Thyroid gland (tissue), 4 donors: ENCODE results near the gene ARMC7. TPM values are rescaled to one million over a fixed set of nuclear protein-coding genes. Genes with fewer than 3 reads are reported as not detected.
"Not testable (repeated sequence)": the region's sequence is repeated elsewhere in the genome, so short reads cannot be mapped to it uniquely, and the experiment has no call there.

Experiments
- DNase-seq, 2 donors: peaks; one replicate each; pipeline ENCODE4 v3.0.0-alpha.2; 2019
- H3K27ac ChIP-seq, 3 donors: fragments of 200-600 bp; sonication (generic); 1 replicate in 2 of 3; 2 replicates in 1 of 3; pipeline ENCODE4 v1.5.1; 2016 to 2019; ENCODE audit warnings: mild to moderate bottlenecking in 1 of 3, moderate library complexity in 1 of 3
- H3K27me3 ChIP-seq: fragments of 200-600 bp; sonication (generic); one replicate; pipeline ENCODE4 v1.5.1; 2019
- H3K36me3 ChIP-seq, 2 donors: fragments of 200-600 bp; sonication (generic); one replicate each; pipeline ENCODE4 v1.5.1; 2016 to 2019
- H3K4me1 ChIP-seq, 2 donors: fragments of 200-600 bp; sonication (generic); one replicate each; pipeline ENCODE4 v1.5.1; 2017 to 2019
- H3K4me3 ChIP-seq, 3 donors: fragments of 200-600 bp; sonication (generic); replicated peaks in 1 of 3; 1 replicate in 2 of 3; 2 replicates in 1 of 3; pipeline ENCODE4 v1.5.1; 2016; ENCODE audit warnings: mild to moderate bottlenecking in 1 of 3
- H3K9me3 ChIP-seq: fragments of 200-600 bp; sonication (generic); one replicate; pipeline ENCODE4 v1.5.1; 2017
- CTCF ChIP-seq, 6 experiments: fragments of 200-600 bp in 3 of 6; fragments of 450-650 bp in 3 of 6; sonication (generic) in 3 of 6; IDR thresholded peaks; one replicate each; pipeline ENCODE4 v1.5.1; 2016 to 2019; ENCODE audit warnings: antibody characterized with exemption in 6 of 6, mild to moderate bottlenecking in 2 of 6, inconsistent platforms in 1 of 6, moderate library complexity in 1 of 6
- POLR2A ChIP-seq, 2 donors: fragments of 450-650 bp; IDR thresholded peaks; one replicate each; pipeline ENCODE4 v1.6.1; 2017; ENCODE audit warnings: antibody characterized with exemption in 2 of 2, mild to moderate bottlenecking in 2 of 2, moderate library complexity in 1 of 2
- WGBS, 2 donors: methylation state at CpG; one replicate each; pipeline ENCODE4 v1.1.5; 2017; 5-methylcytosine and 5-hydroxymethylcytosine counted together
- intact Hi-C: fragments of 100-400 bp; cut with DNase I; formaldehyde crosslinking; loops from one replicate; pipeline ENCODE4 v1.15.1; 2023
- total RNA-seq, 4 donors: library from RNA; depleted of rRNA; stranded (reverse); fragments of >200 nt; gene quantifications; one replicate each; pipeline ENCODE4 v1.2.3, GENCODE V29; 2016

Gene ARMC7
- total RNA-seq, 4 donors from 2014 or later = 8.7 to 13.1 (median 10.5) TPM

DNA sequence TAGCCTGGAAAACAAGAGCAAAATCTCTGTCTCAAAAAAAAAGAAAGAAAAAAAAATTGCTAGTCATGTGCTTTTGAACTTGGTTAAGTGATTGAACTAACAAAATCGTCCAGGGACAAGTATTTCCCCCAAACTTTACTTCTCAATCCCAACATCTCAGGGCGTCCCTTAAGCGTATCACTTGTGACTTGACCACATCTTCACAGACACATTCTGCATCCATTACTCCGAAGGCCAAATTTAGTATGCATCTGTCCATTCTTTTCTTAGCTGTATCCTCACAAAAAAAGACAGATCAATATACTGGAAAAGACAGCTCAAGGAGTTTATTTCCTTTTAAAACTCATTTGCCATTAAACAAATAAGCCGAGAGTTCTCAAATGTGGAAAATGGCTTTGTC, 50.4 kb downstream of the ARMC7 start:
- no peak for DNase-seq
- intact Hi-C loops = no loop called here
- H3K4me3 ChIP-seq = no peak overlapping the region
- H3K36me3 ChIP-seq = no peaks in the 10 kb centered on the region
- no peaks in the 10 kb centered on the region for H3K9me3 ChIP-seq
- no peak overlapping the region for H3K27ac ChIP-seq
- H3K27me3 ChIP-seq = no peaks in the 10 kb centered on the region
- TF ChIP-seq POLR2A (IDR thresholded peaks at IDR 0.05) (no peak), CTCF (IDR thresholded peaks at IDR 0.05) (no peak)
- no peaks in the 10 kb centered on the region for H3K4me1 ChIP-seq
- WGBS, 2 donors = 90 to 93% methylated on average over 5 of the region's 5 CpGs

- no peak overlapping the region for H3K27ac ChIP-seq
- intact Hi-C loops = no loop called here
- H3K27me3 ChIP-seq = no peaks in the 10 kb centered on the region
- no peak for DNase-seq
- no peaks in the 10 kb centered on the region for H3K4me1 ChIP-seq
- H3K9me3 ChIP-seq = no peaks in the 10 kb centered on the region
- 81 to 83% methylated on average over 5 of the region's 5 CpGs for WGBS, 2 donors
- no peak overlapping the region for H3K4me3 ChIP-seq
- TF ChIP-seq POLR2A (IDR thresholded peaks at IDR 0.05) = no peak
- TF ChIP-seq CTCF (IDR thresholded peaks at IDR 0.05) = no peak
- peaks cover 12 to 15% of the 10 kb centered on the region in 2 donors for H3K36me3 ChIP-seq
Measured at GRCh38 chr17:75163074-75163473, 53.3 kb downstream of the ARMC7 start.

- H3K4me3 ChIP-seq, H3K27me3 ChIP-seq, H3K27ac ChIP-seq, intact Hi-C loops, DNase-seq, H3K4me1 ChIP-seq, H3K9me3 ChIP-seq: not testable (repeated sequence)
- 94 to 98% methylated on average over 15 of the region's 15 CpGs for WGBS, 2 donors
- peaks cover 13 to 15% of the 10 kb centered on the region in 2 donors for H3K36me3 ChIP-seq
Measured at GRCh38 chr17:75164606-75165005, 54.8 kb downstream of the ARMC7 start.

DNA sequence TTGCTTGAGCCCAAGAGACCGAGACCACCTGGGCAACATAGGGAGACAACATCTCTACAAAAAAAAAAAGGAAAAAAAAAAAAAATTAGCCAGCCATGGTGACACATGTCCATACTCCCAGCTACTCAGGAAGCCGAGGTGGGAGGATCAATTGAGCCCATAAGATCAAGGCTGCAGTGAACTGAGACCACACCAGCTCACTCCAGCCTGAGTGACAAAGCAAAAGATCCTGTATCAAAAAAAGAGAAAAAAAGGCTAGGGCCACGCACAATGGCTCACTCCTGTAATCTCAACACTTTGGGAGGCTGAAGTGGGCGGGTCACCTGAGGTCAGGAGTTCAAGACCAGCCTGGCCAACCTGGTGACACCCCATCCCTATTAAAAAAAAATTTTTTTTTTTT, 59.2 kb downstream of the ARMC7 start:
- Histone ChIP-seq H3K36me3 (peaks cover 29 to 33% of the 10 kb centered on the region in 2 donors), H3K4me3 (no peak overlapping the region), H3K4me1 (no peaks in the 10 kb centered on the region), H3K27ac (no peak overlapping the region), H3K27me3 (no peaks in the 10 kb centered on the region), H3K9me3 (no peaks in the 10 kb centered on the region)
- intact Hi-C loops = no loop called here
- TF ChIP-seq POLR2A (IDR thresholded peaks at IDR 0.05) (no peak), CTCF (IDR thresholded peaks at IDR 0.05) (no peak)
- 87 to 91% methylated on average over 4 of the region's 4 CpGs for WGBS, 2 donors
- no peak for DNase-seq

- H3K27ac ChIP-seq = no peak overlapping the region
- intact Hi-C loops = no loop called here
- peak; percentile 49 to 52 for DNase-seq
- peaks cover 35 to 41% of the 10 kb centered on the region in 2 donors for H3K36me3 ChIP-seq
- TF ChIP-seq POLR2A (IDR thresholded peaks at IDR 0.05) (no peak), CTCF (IDR thresholded peaks at IDR 0.05) (no peak)
- H3K4me1 ChIP-seq = no peaks in the 10 kb centered on the region
- H3K9me3 ChIP-seq = no peaks in the 10 kb centered on the region
- H3K27me3 ChIP-seq = no peaks in the 10 kb centered on the region
- no peak overlapping the region for H3K4me3 ChIP-seq
- 81 to 82% methylated on average over 4 of the region's 4 CpGs for WGBS, 2 donors
Measured at GRCh38 chr17:75173526-75173925, 63.8 kb downstream of the ARMC7 start.

DNA sequence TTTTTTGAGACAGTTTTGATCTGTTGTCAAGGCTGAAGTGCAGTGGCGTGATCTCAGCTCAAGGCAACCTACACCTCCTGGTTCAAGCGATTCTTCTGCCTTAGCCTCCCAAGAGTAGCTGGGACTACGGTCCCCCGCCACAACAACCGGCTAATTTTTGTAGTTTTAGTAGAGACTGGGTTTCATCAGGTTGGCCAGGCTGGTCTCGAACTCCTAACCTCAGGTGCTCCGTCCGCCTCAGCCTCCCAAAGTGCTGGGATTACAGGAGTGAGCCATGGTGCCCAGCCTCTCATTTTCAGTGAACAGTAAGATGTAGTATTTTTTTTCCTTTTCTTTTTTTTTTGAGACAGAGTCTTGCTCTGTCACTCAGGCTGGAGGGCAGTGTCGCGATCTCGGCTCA, 65.2 kb downstream of the ARMC7 start:
- intact Hi-C loops = no loop called here
- TF ChIP-seq POLR2A (IDR thresholded peaks at IDR 0.05) (no peak), CTCF (IDR thresholded peaks at IDR 0.05) (no peak)
- DNase-seq = no peak
- WGBS, 2 donors = 96% methylated on average over 11 of the region's 11 CpGs
- Histone ChIP-seq H3K4me3 (no peak overlapping the region), H3K27ac (no peak overlapping the region), H3K27me3 (no peaks in the 10 kb centered on the region), H3K9me3 (no peaks in the 10 kb centered on the region), H3K36me3 (peaks cover 36 to 41% of the 10 kb centered on the region in 2 donors), H3K4me1 (peaks cover 0 to 5% of the 10 kb centered on the region in 2 donors)
